Stimulated activated naive CD8-positive, alpha-beta T cell treated with anti-CD3 and anti-CD28 coated beads, Interleukin-15, amount 100 ng/mL, for 72 hours (primary cell): Measurements from ENCODE around the gene CRYBB1.

ENCODE experiments used
- ATAC-seq: fragments of 150-1000 bp; cut with Tn5 transposase; 2 replicates; pipeline ENCODE4 v1.10.0; 2021; ENCODE audit warnings: mild to moderate bottlenecking, moderate library complexity
- DNase-seq, 2 donors: peaks; one replicate each; pipeline ENCODE4 v3.0.0; 2021 to 2022
- H3K27ac Mint-ChIP-seq, 2 donors: one replicate each; pipeline ENCODE4 v1.8.0; 2022; ENCODE audit warnings: mild to moderate bottlenecking in 2 of 2, mixed read lengths in 2 of 2, moderate library complexity in 2 of 2
- H3K27me3 Mint-ChIP-seq: one replicate; pipeline ENCODE4 v1.8.0; 2022; ENCODE audit warnings: mixed read lengths
- H3K4me1 Mint-ChIP-seq: one replicate; pipeline ENCODE4 v1.8.0; 2022; ENCODE audit warnings: mild to moderate bottlenecking, mixed read lengths
- H3K4me3 Mint-ChIP-seq, 2 donors: one replicate each; pipeline ENCODE4 v1.8.0; 2022; ENCODE audit warnings: mild to moderate bottlenecking in 2 of 2, mixed read lengths in 2 of 2, moderate library complexity in 1 of 2
- H3K9me3 Mint-ChIP-seq, 2 donors: one replicate each; pipeline ENCODE4 v1.8.0; 2022; ENCODE audit warnings: mixed read lengths in 2 of 2

CRYBB1 gene

GRCh38 chr22:26648011-26648497, 30.2 kb upstream of the CRYBB1 start:
- peak; percentile 50 for ATAC-seq
- Mint-ChIP-seq H3K27ac (peak overlapping the region; percentile 55 to 76), H3K9me3 (no peaks in the 10 kb centered on the region), H3K27me3 (no peaks in the 10 kb centered on the region), H3K4me3 (peak overlapping the region; percentile 79 to 92), H3K4me1 (peaks cover 80% of the 10 kb centered on the region)
- peak in 1 of 2 donors; percentile 44 for DNase-seq

GRCh38 chr22:26646158-26646557, 28.3 kb upstream of the CRYBB1 start:
- Mint-ChIP-seq H3K4me1 (peaks cover 96% of the 10 kb centered on the region), H3K9me3 (no peaks in the 10 kb centered on the region), H3K27ac (no peak overlapping the region), H3K27me3 (no peaks in the 10 kb centered on the region), H3K4me3 (no peak overlapping the region)
- no peak for DNase-seq
- no peak for ATAC-seq

GRCh38 chr22:26643418-26644100, 25.7 kb upstream of the CRYBB1 start:
- H3K27ac Mint-ChIP-seq, result peak overlapping the region; percentile 98
- DNase-seq, result no peak
- peak overlapping the region; percentile 77 to 86 for H3K4me3 Mint-ChIP-seq
- H3K9me3 Mint-ChIP-seq, result no peaks in the 10 kb centered on the region
- no peaks in the 10 kb centered on the region for H3K27me3 Mint-ChIP-seq
- no peak for ATAC-seq
- H3K4me1 Mint-ChIP-seq, result peaks cover 86% of the 10 kb centered on the region

GRCh38 chr22:26642465-26643417, 24.9 kb upstream of the CRYBB1 start:
- peak overlapping the region; percentile 77 to 86 for H3K4me3 Mint-ChIP-seq

GRCh38 chr22:26636296-26636695, 18.5 kb upstream of the CRYBB1 start:
- Mint-ChIP-seq H3K4me3 (no peak overlapping the region), H3K27ac (no peak overlapping the region), H3K27me3 (no peaks in the 10 kb centered on the region), H3K4me1 (peaks cover 19% of the 10 kb centered on the region), H3K9me3 (no peaks in the 10 kb centered on the region)
- DNase-seq, result no peak
- no peak for ATAC-seq

More at GRCh38 chr22:26642465-26643417, 24.9 kb upstream of the CRYBB1 start:
- peak overlapping the region; percentile 98 for H3K27ac Mint-ChIP-seq
- H3K4me1 Mint-ChIP-seq, result peaks cover 77% of the 10 kb centered on the region
- H3K9me3 Mint-ChIP-seq, result no peaks in the 10 kb centered on the region
- no peaks in the 10 kb centered on the region for H3K27me3 Mint-ChIP-seq
- ATAC-seq (peak; percentile 95), DNase-seq (peak; percentile 77 to 92)

GRCh38 chr22:26635117-26635516, 17.3 kb upstream of the CRYBB1 start:
- H3K4me3 Mint-ChIP-seq, result no peak overlapping the region
- H3K9me3 Mint-ChIP-seq, result no peaks in the 10 kb centered on the region
- ATAC-seq (no peak), DNase-seq (no peak)
- no peaks in the 10 kb centered on the region for H3K27me3 Mint-ChIP-seq
- peaks cover 10% of the 10 kb centered on the region for H3K4me1 Mint-ChIP-seq
- H3K27ac Mint-ChIP-seq, result peak overlapping the region; percentile 0 to 23

GRCh38 chr22:26634189-26634588, 16.4 kb upstream of the CRYBB1 start:
- Mint-ChIP-seq H3K27me3 (no peaks in the 10 kb centered on the region), H3K4me1 (peaks cover 6% of the 10 kb centered on the region), H3K9me3 (no peaks in the 10 kb centered on the region), H3K27ac (no peak overlapping the region), H3K4me3 (no peak overlapping the region)
- DNase-seq, result no peak
- no peak for ATAC-seq

GRCh38 chr22:26632422-26633155, 14.8 kb upstream of the CRYBB1 start:
- no peak overlapping the region for H3K4me3 Mint-ChIP-seq
- H3K27me3 Mint-ChIP-seq, result no peaks in the 10 kb centered on the region
- H3K9me3 Mint-ChIP-seq, result no peaks in the 10 kb centered on the region
- peaks cover 13% of the 10 kb centered on the region for H3K4me1 Mint-ChIP-seq
- no peak overlapping the region for H3K27ac Mint-ChIP-seq
- DNase-seq (no peak), ATAC-seq (no peak)

- Mint-ChIP-seq H3K27ac (no peak overlapping the region), H3K27me3 (no peaks in the 10 kb centered on the region), H3K4me1 (peaks cover 21% of the 10 kb centered on the region), H3K4me3 (no peak overlapping the region), H3K9me3 (no peaks in the 10 kb centered on the region)
- DNase-seq (no peak), ATAC-seq (no peak)
Observed at GRCh38 chr22:26631282-26631681, 13.5 kb upstream of the CRYBB1 start.

GRCh38 chr22:26629988-26630761, 12.3 kb upstream of the CRYBB1 start:
- H3K4me3 Mint-ChIP-seq, result no peak overlapping the region
- no peaks in the 10 kb centered on the region for H3K9me3 Mint-ChIP-seq
- no peak overlapping the region for H3K27ac Mint-ChIP-seq

GRCh38 chr22:26624803-26625202, 7.0 kb upstream of the CRYBB1 start:
- Mint-ChIP-seq H3K9me3 (peaks cover 8 to 9% of the 10 kb centered on the region in 2 donors), H3K27ac (no peak overlapping the region), H3K4me1 (peaks cover 21% of the 10 kb centered on the region), H3K27me3 (no peaks in the 10 kb centered on the region), H3K4me3 (no peak overlapping the region)
- no peak for ATAC-seq
- DNase-seq, result no peak

More at GRCh38 chr22:26629988-26630761, 12.3 kb upstream of the CRYBB1 start:
- Mint-ChIP-seq H3K4me1 (peaks cover 21% of the 10 kb centered on the region), H3K27me3 (no peaks in the 10 kb centered on the region)
- no peak for ATAC-seq
- DNase-seq, result no peak

- no peaks in the 10 kb centered on the region for H3K27me3 Mint-ChIP-seq
- H3K27ac Mint-ChIP-seq, result peak overlapping the region in 1 of 2 donors; percentile 4
- no peak overlapping the region for H3K4me3 Mint-ChIP-seq
- peaks cover 8 to 9% of the 10 kb centered on the region in 2 donors for H3K9me3 Mint-ChIP-seq
- ATAC-seq (no peak), DNase-seq (no peak)
- H3K4me1 Mint-ChIP-seq, result peaks cover 23% of the 10 kb centered on the region
Observed at GRCh38 chr22:26623984-26624383, 6.2 kb upstream of the CRYBB1 start.

- Mint-ChIP-seq H3K27ac (no peak within 1 kb of the TSS), H3K9me3 (peaks cover 8 to 9% of the 10 kb centered on the region in 2 donors), H3K4me3 (no peak within 1 kb of the TSS), H3K27me3 (no peaks in the 10 kb centered on the region), H3K4me1 (peaks cover 28% of the 10 kb centered on the region)
- DNase-seq (no peak), ATAC-seq (no peak)
Observed at GRCh38 chr22:26621663-26622062, 3.8 kb upstream of the CRYBB1 start, which contains the start of gene CRYBA4. TSS of gene CRYBA4 (plus strand) at chr22:26621963. CDS start at chr22:26622597, 634 bp downstream.

GRCh38 chr22:26620197-26620596, 2.4 kb upstream of the CRYBB1 start:
- Mint-ChIP-seq H3K9me3 (peaks cover 8 to 9% of the 10 kb centered on the region in 2 donors), H3K27me3 (no peaks in the 10 kb centered on the region), H3K27ac (no peak overlapping the region), H3K4me3 (no peak overlapping the region), H3K4me1 (peaks cover 43% of the 10 kb centered on the region)
- ATAC-seq (no peak), DNase-seq (no peak)
